NCI-H69 (cell line): Measurements from ENCODE around the gene ADAMTS18.

Experiments
- DNase-seq: peaks from one replicate; lab custom pipeline; 2025; lab: John Stamatoyannopoulos, UW

Gene ADAMTS18

DNA sequence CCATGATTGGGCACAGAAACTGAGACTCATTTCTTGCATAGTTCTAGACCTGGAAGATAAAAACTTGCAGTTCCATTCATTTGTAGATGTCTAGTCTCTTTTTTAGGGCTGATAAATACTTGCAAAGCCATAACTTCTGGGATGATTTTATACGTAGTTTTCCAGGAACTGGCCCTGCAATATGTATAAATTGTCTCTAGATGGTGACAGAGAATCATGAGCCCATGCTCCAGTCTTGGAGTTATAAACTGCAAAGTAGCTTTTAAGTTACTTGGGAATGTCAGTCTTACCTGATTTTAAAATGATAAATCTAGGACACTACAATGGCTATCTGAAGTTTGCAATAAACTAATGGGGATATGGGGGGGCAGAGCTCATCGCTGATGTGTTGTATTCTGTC lies 3.0 kb upstream of the ADAMTS18 start:
- DNase-seq = peak; percentile 1

DNA sequence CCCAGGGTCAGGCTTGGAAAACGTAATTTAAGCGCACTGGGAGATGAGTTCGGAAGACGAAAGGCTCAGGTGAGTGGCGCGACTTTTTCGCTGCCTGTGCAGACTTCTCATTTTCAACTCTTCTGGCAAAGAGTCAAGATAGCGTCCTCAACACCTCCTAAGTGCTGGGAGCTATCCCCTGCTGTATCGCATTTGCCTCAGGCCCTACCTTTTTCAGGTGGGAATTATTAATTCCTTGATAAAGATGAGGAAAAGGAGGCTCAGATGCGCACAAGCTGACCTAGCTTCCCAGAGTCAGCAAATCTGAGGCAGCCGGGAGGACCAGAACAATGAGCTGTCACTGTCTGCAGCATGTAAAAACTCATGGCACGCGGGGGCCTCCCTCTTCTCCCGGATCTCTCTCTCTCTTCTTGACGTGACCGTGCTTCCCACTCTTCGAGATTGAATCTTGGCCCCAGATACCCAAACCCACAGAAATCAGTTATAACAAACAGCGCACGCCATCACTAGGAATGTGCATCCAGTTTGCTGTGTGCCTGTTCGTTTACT lies 512 bp upstream of the ADAMTS18 start:
- peak; percentile 22 for DNase-seq

DNA sequence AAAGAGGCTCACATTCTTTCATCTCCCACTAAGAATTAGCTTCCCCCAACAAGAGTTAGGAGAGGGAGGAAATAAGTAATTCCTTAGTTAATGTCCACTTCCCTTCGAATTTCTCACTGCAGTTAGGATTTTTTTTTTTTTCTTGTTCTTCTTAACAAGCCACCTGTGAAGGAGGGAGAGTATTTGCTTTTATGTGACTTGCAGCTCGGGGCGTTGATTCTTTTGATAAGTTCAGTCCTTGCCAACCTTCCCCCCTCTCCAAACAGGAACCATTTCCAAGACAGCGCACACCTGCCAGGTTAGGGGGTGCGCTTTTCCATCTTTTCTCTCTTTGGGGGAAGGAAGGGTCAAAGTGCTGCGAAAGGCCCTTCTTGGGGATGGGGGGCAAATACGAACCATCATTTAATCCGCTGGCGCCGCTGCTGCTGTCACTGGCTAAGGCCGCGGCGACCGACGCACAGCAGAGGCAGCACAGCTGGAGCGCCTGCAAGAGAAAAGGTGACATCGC lies 758 bp downstream of the ADAMTS18 start:
- DNase-seq = peak; percentile 16

DNA sequence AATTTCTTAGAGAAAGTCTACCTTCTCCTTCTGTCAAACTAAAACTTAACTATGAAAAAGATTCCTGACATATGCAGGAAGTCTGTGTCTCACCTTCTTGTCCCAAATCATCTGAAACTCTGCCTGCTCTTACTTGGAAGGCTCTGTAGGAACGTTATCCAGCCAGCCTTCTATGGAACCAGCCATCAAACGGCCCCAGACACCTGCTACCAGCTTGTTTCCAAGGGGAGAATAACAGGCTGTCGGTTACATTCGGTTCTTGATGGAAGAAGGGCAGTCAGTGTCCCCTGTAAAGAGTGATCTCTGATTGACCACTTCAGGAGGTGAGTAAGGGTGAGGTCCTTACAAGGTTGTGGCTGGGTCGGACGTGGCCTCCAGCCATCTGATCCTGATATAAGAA lies 1.7 kb downstream of the ADAMTS18 start:
- no peak for DNase-seq

DNA sequence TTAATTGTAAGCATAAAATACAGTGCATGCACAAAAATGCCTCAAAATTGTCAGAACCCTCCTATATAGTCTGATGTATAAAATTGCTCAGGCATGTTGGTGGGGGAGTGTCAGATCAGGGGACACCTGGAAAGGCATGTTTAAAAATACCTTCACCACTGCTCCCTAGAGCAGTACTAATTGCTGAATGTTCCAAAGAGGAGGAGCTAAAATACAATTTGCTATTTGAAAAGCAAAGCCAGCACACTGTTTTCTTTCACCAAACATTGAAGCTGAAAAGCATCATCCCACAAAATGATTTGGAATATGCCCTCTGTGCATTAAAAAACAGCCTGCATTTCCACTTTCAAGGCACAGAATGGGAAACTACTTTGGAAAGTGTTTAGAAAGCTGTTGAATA lies 2.6 kb downstream of the ADAMTS18 start:
- no peak for DNase-seq

DNA sequence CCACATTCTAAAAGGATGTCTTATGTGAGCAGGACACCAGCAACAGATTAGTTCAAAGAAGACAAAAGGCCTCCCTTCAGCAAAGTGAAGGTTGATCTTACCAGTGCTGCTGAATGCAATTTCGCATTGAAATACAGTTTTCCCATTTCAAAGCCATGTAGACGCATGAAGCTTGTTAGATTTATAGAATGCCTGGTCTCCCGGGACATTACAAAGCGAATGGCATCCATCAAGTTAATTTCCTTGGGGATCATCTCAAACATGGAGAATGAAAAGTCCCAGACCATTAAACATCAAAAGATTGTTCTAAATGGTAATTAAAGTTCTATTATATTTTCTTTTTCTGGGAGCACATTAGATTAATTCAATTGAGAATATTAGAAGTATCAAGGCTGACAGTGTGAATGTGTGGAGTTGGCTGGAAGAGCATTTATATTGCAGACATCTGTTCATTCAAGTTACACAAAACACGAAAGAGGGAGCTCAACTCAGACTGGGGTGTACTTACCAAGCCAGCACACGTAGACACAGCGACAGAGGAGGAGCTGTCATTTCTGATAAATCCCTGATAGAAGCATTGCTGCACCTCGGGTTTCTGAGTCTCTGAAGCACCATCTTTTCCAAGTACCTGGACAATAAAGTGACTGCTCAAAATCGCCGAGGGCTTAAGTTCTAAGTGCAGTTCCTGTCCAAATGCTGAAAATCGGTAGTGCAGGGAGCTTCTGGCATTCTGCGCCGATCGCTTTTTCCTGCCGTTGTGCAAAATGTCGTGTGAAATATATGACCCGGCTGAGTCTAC lies 3.8 kb downstream of the ADAMTS18 start:
- no peak for DNase-seq

DNA sequence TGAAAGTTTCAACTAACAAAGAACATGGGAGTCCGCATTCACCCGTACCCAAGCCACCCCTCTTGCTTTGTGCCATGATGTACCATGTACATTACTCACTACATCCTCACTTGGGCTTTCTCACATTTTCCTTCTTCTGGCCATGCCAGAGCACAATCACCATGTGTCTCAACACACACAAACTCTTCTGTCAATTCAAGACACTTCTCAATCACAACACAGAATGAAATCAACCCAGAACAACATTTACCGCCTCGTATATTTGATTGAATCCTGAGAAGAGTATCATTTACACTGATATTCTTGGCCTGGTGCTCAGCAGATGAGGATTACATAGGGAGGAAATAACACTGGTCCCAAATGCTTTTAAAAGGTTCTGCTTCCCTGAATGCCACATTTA lies 4.5 kb downstream of the ADAMTS18 start:
- DNase-seq = no peak

DNA sequence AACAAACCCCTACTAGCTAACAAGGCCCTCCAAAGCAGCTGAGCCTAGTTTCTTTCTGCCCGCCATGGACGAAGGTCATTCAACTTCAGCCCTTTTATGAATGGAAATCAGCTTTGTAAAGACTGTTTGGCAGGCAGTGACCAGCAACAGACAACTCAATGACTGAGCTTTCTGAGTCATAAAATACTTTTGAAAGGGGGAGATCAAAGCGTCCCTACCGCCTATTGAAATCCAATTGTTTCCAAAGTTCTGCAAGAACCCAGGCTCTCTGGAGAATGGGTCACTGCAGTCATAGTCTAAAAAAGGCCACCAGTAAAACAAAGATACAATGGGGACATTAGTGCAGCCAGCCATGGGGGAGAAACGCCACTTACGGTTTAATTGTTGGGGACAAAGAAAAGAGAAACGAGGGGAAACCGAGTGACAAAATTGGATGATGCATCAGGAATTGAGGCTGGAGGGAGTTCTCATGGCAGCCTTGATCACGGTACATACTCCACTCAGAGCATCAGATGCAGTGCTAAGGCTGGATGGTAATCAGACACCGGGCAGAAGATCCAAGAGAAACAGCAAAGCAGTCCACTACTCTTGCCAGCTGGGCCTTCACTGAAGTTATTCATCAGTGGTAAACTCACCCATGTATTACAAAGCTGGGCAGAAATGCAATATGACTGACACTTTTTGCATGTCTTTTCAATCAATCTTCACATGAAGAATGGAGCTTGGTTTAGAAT lies 9.8 kb downstream of the ADAMTS18 start:
- no peak for DNase-seq

DNA sequence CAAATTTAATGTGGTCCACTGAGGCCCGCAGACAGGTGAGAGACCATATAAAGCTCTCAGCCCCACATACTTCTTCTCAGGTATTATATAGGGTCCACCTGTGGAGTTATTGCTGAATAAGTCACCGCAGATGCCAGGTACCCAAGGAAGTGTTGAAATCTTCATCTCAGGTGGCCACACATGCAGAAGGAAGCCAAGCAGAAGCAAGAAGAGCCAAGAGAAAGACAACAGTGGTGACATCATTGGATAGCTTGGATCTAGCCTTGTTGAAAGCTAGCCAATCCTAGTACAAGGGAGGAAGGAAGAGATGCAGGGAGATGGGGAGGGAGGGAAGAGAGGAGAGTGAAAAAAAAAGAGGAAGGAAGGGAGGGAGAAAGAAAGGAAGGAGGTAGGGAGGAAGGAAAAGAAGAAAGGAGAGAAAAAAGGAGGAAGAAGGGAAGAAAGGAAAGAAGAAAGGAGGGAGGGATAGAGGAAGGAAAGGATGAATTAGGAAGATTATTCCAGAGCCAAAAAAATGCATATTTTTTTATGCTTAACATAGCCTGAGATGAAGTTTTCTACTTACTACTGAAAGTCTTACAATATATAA lies 12.5 kb downstream of the ADAMTS18 start:
- DNase-seq = no peak

DNA sequence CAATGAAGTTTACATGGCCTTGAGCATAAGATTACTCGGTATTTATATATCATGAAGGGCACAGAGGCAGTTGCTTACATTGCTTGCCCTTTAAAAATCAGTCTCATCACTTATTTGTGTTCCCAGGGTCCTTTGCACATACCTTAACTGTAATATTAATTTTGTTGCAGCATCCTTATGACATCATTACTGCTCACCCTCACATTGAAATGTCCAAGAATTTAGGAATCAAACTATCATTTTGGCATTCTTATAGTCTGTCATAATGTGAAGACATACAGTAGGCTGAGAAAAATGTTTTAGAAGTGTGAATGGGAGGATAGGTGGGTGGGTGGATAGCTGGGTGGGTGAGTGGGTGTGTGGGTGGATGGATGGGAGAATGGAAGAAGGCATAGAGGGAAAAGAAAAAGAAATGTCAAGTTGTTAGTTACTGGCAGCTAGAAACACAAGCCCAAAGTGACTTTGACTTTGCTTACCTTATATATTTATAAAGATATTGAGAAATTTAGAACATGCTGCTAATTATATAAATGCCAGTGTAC lies 17.8 kb downstream of the ADAMTS18 start:
- no peak for DNase-seq

DNA sequence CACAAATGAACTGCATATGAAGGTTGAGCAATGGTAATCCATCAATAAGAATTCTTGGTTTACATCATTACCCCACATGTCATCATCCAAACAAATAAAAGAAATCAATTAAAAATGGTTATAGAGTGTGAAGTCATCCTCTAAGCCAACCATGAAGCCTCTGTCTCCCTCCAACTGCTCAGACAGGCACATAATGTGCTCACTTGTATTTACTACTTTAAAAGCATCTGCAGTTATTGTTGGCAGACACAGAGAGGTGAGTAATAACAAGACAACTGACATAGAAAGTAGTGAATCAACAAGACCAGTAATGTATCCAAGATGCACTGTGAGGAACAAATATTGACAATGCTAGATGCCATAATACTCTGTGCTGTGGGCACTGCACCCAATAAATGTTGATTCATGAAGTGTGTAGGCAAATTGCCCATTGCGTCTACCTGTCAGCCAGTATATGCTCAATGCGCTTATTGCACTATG lies 20.0 kb downstream of the ADAMTS18 start:
- peak; percentile 45 for DNase-seq

DNA sequence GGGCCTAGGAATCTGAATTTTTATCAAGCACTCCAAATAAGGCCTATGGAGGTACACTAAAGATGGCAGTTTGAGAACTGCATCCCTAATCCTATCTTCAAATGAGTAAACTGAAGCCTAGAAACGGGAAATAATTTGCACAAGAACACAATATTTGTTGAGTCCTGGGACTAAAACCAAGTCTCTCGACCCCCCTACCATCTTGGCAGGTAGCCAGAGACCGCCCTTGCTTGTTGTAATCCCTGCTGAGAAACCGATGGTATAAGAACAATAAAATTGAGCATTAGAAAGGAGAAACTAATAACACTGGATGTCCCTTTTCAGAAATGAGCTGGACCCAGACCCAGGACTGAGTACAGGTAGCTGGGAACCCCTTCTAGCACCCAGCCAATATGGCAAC lies 24.4 kb downstream of the ADAMTS18 start:
- DNase-seq = no peak

DNA sequence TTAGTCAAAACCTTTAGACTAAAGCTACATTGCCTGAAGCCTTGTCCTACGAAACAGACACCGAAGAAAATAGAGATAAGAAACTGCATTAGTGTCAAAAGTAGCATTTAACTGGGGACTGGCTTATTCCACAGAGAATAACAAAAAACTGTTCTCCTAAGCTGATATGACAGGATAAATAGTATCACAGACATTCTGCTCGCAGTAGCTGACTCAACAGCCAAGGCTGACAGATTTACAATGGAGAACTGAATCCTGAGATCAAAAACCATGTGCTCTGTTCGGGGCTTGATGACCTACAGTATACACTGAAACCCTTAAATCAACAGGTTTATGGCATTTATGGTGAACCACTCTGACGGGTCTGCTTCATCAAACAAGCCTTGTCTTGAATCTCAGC lies 25.5 kb downstream of the ADAMTS18 start:
- no peak for DNase-seq

DNA sequence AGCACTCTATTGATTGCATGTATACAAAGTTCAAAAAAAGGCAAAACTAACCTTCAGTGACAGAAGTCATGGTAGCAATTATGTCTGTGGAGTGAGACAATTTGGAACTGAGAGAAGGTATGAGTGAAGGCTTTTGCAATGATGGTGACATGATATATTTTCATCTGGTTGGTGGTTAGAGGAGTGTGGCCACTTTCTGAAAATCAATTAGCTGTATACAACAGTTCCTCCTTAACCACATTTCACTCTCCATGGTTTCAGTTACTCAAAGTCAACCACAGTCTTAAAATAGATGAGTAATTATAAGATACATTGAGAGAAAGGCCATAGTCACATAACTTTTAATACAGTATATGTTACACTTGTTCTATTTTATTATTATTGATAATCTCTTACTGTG lies 26.2 kb downstream of the ADAMTS18 start:
- no peak for DNase-seq

DNA sequence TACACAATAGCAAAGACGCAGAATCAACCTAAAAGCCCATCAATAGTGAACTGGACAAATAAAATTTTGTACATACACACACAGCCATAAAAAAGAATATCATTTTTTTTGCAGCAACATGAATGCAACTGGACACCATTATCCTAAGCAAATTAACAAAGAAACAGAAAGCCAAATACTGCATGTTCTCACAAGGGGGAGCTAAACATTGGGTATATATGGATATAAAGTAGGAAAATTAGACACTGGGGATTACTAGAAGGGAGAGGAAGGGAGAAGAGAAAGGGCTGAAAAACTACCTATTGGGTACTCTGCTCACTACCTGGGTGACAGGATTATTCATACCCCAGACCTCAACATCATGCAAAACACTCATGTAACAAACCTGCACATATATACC lies 28.2 kb downstream of the ADAMTS18 start:
- DNase-seq = peak; percentile 26

DNA sequence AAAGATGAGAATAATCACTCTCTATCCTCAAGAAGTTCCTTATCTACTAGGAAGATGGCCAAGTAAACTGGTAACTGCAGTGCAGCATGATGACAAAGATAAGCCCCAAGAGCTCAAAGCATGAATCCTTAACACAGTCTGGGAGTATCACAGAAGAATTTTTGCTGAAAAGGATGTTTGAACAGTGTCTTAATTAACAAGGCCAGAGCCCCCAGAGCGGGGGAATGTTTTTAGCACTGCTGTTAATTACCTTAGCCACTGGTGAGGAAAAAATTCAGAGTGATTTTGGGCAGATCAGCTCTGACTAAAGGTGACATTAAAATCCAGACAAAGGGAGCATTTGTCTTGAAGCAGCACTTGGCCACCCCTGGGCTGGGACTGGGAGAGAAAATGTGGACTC lies 30.1 kb downstream of the ADAMTS18 start:
- no peak for DNase-seq

DNA sequence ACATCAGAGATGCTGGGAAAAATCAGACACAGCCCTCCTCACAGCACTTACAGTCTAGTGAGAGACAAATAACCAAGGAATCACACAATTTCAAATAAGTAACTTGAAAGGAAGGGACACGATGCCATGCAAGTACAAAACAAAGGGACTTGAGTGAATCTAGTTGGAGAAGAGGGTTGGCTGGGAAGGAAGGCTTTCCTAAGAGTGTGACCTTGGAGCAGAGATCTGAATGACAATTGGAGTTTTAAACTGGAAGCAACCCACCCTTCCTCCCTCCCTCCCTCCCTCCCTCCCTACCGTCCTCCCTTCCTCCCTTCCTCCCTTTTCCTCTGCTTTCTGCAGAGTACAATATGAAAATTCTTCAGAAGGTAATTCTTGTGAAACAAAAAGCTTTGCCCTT lies 31.1 kb downstream of the ADAMTS18 start:
- DNase-seq = no peak

DNA sequence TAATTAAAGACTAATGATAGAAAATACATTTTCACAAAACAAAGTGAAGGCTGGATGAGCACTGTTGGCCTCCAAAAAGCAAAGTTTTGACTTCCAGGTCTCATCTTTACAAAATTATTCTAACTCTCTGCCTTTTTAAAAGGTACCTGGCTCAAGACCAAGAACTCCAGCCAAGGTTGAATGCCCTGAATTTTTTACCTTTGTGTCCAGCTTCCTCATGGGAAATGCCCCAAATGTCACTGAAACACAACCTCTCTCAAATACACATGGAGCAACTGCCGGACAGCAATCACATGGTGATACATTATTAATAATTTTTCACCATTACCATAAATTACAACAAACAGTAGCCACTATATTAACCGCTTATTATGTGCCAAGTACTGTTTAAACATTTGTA lies 32.2 kb downstream of the ADAMTS18 start:
- DNase-seq = no peak

DNA sequence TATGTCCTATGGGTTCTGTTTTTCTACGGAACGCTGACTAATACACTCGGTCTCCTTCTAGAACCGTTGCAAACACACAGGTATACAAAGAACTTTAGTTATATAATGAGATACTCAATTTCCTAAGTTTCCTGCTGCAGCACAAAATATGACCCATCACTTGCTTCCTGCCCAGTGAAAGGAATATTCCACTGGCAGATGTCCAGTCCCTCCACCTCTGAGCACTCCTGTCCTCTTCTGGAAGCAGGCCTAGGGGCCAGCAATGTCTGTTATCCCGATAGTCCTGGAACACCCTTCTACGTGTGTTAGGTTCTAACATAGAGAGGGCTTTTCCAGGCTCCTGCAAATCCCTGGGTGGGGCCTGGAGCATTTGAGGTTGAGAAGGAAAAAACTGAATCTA lies 32.7 kb downstream of the ADAMTS18 start:
- no peak for DNase-seq

DNA sequence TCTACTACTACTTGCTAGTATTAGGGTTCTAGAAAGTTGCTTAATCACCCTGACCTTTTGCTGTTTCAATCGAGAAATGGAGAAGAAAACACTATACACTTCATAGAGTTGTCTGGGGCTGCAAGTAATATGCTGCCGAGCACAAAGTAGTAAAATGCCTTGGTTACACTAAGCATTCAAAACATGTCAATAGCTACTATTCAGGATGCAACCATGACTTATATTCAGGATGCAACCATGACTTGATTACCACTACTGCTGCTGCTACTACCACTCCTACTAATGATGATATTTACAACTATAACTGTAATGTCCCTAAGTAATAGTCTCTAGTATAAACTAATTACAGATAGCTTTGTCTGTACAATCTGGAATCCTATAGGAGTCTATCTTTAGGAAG lies 35.3 kb downstream of the ADAMTS18 start:
- no peak for DNase-seq

DNA sequence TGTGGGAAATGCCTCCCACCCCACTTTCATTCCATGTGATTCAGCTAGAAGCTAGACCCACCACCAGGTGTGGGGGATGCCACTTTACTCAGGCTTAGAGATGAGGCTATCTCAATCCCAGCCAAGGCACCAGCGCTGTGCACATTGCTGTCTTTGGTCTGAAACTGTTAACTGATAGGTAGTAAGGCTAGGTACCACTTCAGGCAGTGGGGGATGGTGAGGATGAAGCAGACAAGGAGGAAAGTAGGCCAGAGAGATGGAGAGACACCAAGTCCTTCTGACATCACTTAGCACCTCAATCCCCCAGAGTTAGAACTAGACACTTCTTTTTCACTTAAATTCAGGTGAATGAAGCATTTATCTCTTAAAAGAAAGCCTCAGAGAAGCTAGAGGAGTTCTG lies 35.8 kb downstream of the ADAMTS18 start:
- DNase-seq = no peak

DNA sequence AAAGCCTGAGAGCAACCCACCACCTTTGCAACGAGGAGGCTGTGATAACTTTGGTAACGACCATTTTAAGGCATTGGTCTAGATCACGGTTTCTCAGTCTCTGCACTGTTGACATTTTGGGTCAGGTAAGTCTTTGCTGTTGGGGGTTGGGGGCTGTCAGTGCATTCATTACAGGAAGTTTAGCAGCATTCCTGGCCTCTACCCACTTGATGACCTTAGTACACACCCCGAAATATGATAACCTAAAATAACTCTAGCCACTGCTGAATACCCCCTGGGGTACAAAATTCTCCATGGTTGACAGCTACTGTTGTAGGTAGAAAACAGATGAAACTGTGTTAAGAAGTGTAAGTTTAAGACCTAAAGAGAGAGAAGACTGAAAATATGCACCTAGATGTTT lies 36.3 kb downstream of the ADAMTS18 start:
- DNase-seq = no peak
